ENCODE results near the gene EYS. TPM values are rescaled to one million over a fixed set of nuclear protein-coding genes. Genes with fewer than 3 reads are reported as not detected.

EYS gene
- total RNA-seq, 1 experiment from 2014 or later: not detected

DNA sequence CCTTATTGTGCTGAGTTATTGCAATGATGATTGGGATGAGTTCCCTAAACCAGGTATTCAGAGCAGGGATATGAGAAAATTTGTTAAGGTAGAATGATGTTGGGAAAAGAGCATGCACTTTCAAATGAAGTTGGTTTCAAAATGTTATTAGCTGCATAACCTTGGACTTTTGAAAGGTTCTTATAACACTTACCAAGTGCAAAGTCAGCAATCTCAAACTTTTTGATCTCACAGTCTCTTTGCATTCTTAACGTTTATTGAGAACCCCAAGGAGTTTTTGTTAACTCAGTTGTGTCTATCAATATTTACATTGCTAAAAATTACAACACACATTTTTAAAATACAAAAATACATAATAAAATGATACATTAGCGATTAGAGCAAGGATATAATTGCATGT is 1269.0 kb downstream of the EYS start:
- Histone ChIP-seq H2AFZ (ENCODE audit: low read length) (no peak overlapping the region), H3K27me3 (ENCODE audit: insufficient read depth, low read length) (no peaks in the 10 kb centered on the region), H3K27ac (ENCODE audit: insufficient read length, low read depth, low read length) (no peak overlapping the region), H2BK15ac (ENCODE audit: low read depth, low read length) (no peak overlapping the region), H3K23ac (ENCODE audit: insufficient read length, low read depth, low read length) (no peak overlapping the region), H2BK5ac (ENCODE audit: insufficient read length, low read length) (no peak overlapping the region), H3K4ac (ENCODE audit: low read depth, low read length) (no peak overlapping the region), H2BK12ac (ENCODE audit: insufficient read length, low read depth, low read length) (no peak overlapping the region), H4K20me1 (ENCODE audit: control insufficient read depth, insufficient read depth, insufficient read length) (no peaks in the 10 kb centered on the region), H3K79me2 (ENCODE audit: insufficient read depth, low read length) (no peaks in the 10 kb centered on the region), H3K4me2 (ENCODE audit: insufficient read depth, insufficient read length, low read length) (no peak overlapping the region), H3K79me1 (ENCODE audit: insufficient read depth, low read depth, low read length, poor library complexity, severe bottlenecking) (no peaks in the 10 kb centered on the region), H3K9me3 (ENCODE audit: control insufficient read depth, low read depth, low read length) (no peaks in the 10 kb centered on the region), H3K14ac (ENCODE audit: insufficient read depth, low read length) (no peak overlapping the region), H2BK120ac (ENCODE audit: low read depth, low read length, poor library complexity, severe bottlenecking) (no peak overlapping the region), H3K23me2 (ENCODE audit: insufficient read length, low read depth, low read length, poor library complexity, severe bottlenecking) (no peaks in the 10 kb centered on the region), H2BK20ac (ENCODE audit: low read depth, low read length, poor library complexity, severe bottlenecking) (no peak overlapping the region), H4K5ac (ENCODE audit: insufficient read length, low read depth, low read length) (no peak overlapping the region), H3K4me1 (ENCODE audit: insufficient read depth, low read length) (no peaks in the 10 kb centered on the region), H3T11ph (ENCODE audit: low read length) (no peak overlapping the region), H3K56ac (ENCODE audit: insufficient read length, low read depth, low read length) (no peak overlapping the region), H4K91ac (ENCODE audit: insufficient read length, low read depth, low read length) (no peak overlapping the region), H2AK5ac (ENCODE audit: insufficient read length, low read length) (no peak overlapping the region), H3K9ac (ENCODE audit: extremely low read depth, insufficient read length, low read length) (no peak overlapping the region), H4K8ac (replicated peaks; ENCODE audit: insufficient read length, low read depth, low read length) (no peak overlapping the region), H3K18ac (ENCODE audit: insufficient read length, low read depth, low read length) (no peak overlapping the region)
- peaks cover under 1 to 1% of the 10 kb centered on the region in 2 experiments; a peak in 3 of 4 replicates for H3K4me1 Mint-ChIP-seq
- H3K4me3 Mint-ChIP-seq: no peak overlapping the region
- H3K9me3 Mint-ChIP-seq: peaks cover 11 to 15% of the 10 kb centered on the region in 2 experiments; a peak in 4 of 5 replicates
- no peak overlapping the region for H3K27ac Mint-ChIP-seq
- H3K36me3 Mint-ChIP-seq (ENCODE audit: insufficient read depth in 1 of 3, low read depth in 3 of 3): peaks cover 3 to 14% (median 11%) of the 10 kb centered on the region in 3 experiments; a peak in 3 of 7 replicates
- TF ChIP-seq, protein P1, sequence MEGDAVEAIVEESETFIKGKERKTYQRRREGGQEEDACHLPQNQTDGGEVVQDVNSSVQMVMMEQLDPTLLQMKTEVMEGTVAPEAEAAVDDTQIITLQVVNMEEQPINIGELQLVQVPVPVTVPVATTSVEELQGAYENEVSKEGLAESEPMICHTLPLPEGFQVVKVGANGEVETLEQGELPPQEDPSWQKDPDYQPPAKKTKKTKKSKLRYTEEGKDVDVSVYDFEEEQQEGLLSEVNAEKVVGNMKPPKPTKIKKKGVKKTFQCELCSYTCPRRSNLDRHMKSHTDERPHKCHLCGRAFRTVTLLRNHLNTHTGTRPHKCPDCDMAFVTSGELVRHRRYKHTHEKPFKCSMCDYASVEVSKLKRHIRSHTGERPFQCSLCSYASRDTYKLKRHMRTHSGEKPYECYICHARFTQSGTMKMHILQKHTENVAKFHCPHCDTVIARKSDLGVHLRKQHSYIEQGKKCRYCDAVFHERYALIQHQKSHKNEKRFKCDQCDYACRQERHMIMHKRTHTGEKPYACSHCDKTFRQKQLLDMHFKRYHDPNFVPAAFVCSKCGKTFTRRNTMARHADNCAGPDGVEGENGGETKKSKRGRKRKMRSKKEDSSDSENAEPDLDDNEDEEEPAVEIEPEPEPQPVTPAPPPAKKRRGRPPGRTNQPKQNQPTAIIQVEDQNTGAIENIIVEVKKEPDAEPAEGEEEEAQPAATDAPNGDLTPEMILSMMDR (conservative IDR thresholded peaks at IDR 0.05): no peak
- no CpG with 5 or more reads among the region's 2 CpGs for WGBS (ENCODE audit: extremely low coverage, insufficient read length, low lambda C conversion rate)
- no peaks in the 10 kb centered on the region for H3K27me3 Mint-ChIP-seq (ENCODE audit: low read depth)
- no peak for DNase-seq
